ENCODE results near the gene KIAA2012. TPM values are rescaled to one million over a fixed set of nuclear protein-coding genes. Genes with fewer than 3 reads are reported as not detected.

KIAA2012 gene
- polyA plus RNA-seq, 1 donor (not counting 4 experiments of a cell fraction or from before 2014, with no cell fraction given) = not detected

- peaks cover 7% of the 10 kb centered on the region for H3K4me1 ChIP-seq (ENCODE audit: control insufficient read depth, extremely low read depth, insufficient read depth, low read length)
- FAIRE-seq = peak; percentile 51
- H3K4me3 ChIP-seq (ENCODE audit: control insufficient read depth in 2 of 3, extremely low read depth in 1 of 3, insufficient read depth in 2 of 3, low read depth in 1 of 3, low read length in 3 of 3) = peak overlapping the region in 2 of 3 experiments; percentile 38 to 52
- no peaks in the 10 kb centered on the region for H3K79me2 ChIP-seq (ENCODE audit: control insufficient read depth, insufficient read depth, low read length)
- no peak for DNase-seq (ENCODE audit: low read depth, low spot score)
- H3K9me3 ChIP-seq (ENCODE audit: control insufficient read depth, low read depth, low read length) = no peaks in the 10 kb centered on the region
- dilution Hi-C loops (cut with MboI; ENCODE audit: extremely low pct_ligation_motif_present, low sequenced_read_pairs) = no loop called here
- no peaks in the 10 kb centered on the region for H3K9me1 ChIP-seq (ENCODE audit: control insufficient read depth, extremely low read depth, insufficient read depth, low read length)
- H3K36me3 ChIP-seq (ENCODE audit: control insufficient read depth in 2 of 2, extremely low read depth in 1 of 2, insufficient read depth in 2 of 2, low read length in 2 of 2) = no peaks in the 10 kb centered on the region
- peak overlapping the region; percentile 90 for H2AFZ ChIP-seq (ENCODE audit: control insufficient read depth, low read length)
- no peaks in the 10 kb centered on the region for H4K20me1 ChIP-seq (ENCODE audit: control insufficient read depth, extremely low read depth, insufficient read depth, low read length)
- peak overlapping the region; percentile 91 for H3K4me2 ChIP-seq (ENCODE audit: control insufficient read depth, extremely low read depth, insufficient read depth, low read depth, low read length)
- H3K27ac ChIP-seq (ENCODE audit: control insufficient read depth, insufficient read depth, low read length) = peak overlapping the region; percentile 86
- TF ChIP-seq CTCF (optimal IDR thresholded peaks at IDR 0.05 in 1 of 3, IDR thresholded peaks at IDR 0.05 in 1 of 3, conservative IDR thresholded peaks at IDR 0.05 in 1 of 3; ENCODE audit: extremely low read depth in 1 of 3, insufficient read depth in 2 of 3, low read length in 3 of 3) (no peak), EZH2 (IDR thresholded peaks at IDR 0.05; ENCODE audit: low read length) (no peak)
- no peaks in the 10 kb centered on the region for H3K27me3 ChIP-seq (ENCODE audit: control insufficient read depth, extremely low read depth, insufficient read depth, low read length)
- peak overlapping the region; percentile 72 for H3K9ac ChIP-seq (ENCODE audit: control insufficient read depth, extremely low read depth, insufficient read depth, low read length)
Observed at GRCh38 chr2:202249521-202250253, 176.6 kb downstream of the KIAA2012 start.

GRCh38 chr2:202251494-202251893 is 178.4 kb downstream of the KIAA2012 start:
- H3K9me1 ChIP-seq (ENCODE audit: control insufficient read depth, extremely low read depth, insufficient read depth, low read length) = no peaks in the 10 kb centered on the region
- no peak overlapping the region for H3K27ac ChIP-seq (ENCODE audit: control insufficient read depth, insufficient read depth, low read length)
- no peaks in the 10 kb centered on the region for H3K36me3 ChIP-seq (ENCODE audit: control insufficient read depth in 2 of 2, extremely low read depth in 1 of 2, insufficient read depth in 2 of 2, low read length in 2 of 2)
- no peak overlapping the region for H3K4me2 ChIP-seq (ENCODE audit: control insufficient read depth, extremely low read depth, insufficient read depth, low read depth, low read length)
- dilution Hi-C loops (cut with MboI; ENCODE audit: extremely low pct_ligation_motif_present, low sequenced_read_pairs) = no loop called here
- H3K9me3 ChIP-seq (ENCODE audit: control insufficient read depth, low read depth, low read length) = no peaks in the 10 kb centered on the region
- no peaks in the 10 kb centered on the region for H3K27me3 ChIP-seq (ENCODE audit: control insufficient read depth, extremely low read depth, insufficient read depth, low read length)
- H4K20me1 ChIP-seq (ENCODE audit: control insufficient read depth, extremely low read depth, insufficient read depth, low read length) = no peaks in the 10 kb centered on the region
- TF ChIP-seq EZH2 (IDR thresholded peaks at IDR 0.05; ENCODE audit: low read length) (no peak), CTCF (optimal IDR thresholded peaks at IDR 0.05 in 1 of 3, IDR thresholded peaks at IDR 0.05 in 1 of 3, conservative IDR thresholded peaks at IDR 0.05 in 1 of 3; ENCODE audit: extremely low read depth in 1 of 3, insufficient read depth in 2 of 3, low read length in 3 of 3) (no peak)
- no peak overlapping the region for H3K4me3 ChIP-seq (ENCODE audit: control insufficient read depth in 2 of 3, extremely low read depth in 1 of 3, insufficient read depth in 2 of 3, low read depth in 1 of 3, low read length in 3 of 3)
- H3K4me1 ChIP-seq (ENCODE audit: control insufficient read depth, extremely low read depth, insufficient read depth, low read length) = peaks cover 7% of the 10 kb centered on the region
- no peak overlapping the region for H3K9ac ChIP-seq (ENCODE audit: control insufficient read depth, extremely low read depth, insufficient read depth, low read length)
- H3K79me2 ChIP-seq (ENCODE audit: control insufficient read depth, insufficient read depth, low read length) = no peaks in the 10 kb centered on the region
- H2AFZ ChIP-seq (ENCODE audit: control insufficient read depth, low read length) = no peak overlapping the region
- no peak for DNase-seq (ENCODE audit: low read depth, low spot score)
- FAIRE-seq = no peak

Small RNA genes lying within 50 kb of the gene (small RNA-seq; reads per million reads assigned to genes)
- gene AC079354.2 (ENCODE audit: insufficient read length in 3 of 3, low read depth in 3 of 3, low replicate concordance in 1 of 3) = 0 reads per million in 3 experiments

Other genes starting within 250 kb of the KIAA2012 start
- gene FZD7, start 39.4 kb upstream of the KIAA2012 start, polyA plus RNA-seq = 1.3 to 2.4 TPM (median 1.4 TPM) in 3 replicates
- 88.2 to 179 TPM (median 100 TPM) in 3 replicates for gene SUMO1, start 165.3 kb downstream of the KIAA2012 start, polyA plus RNA-seq
- gene NOP58, start 192.5 kb downstream of the KIAA2012 start, polyA plus RNA-seq = 54.2 to 118 TPM (median 66.6 TPM) in 3 replicates